ACC112 (cell line): Measurements from ENCODE around the gene ACY1.

Experiments
- H2AFZ ChIP-seq: fragments of 200-600 bp; sonication (generic); one replicate; pipeline ENCODE4 v1.6.0; 2017; ENCODE audit warnings: antibody characterized with exemption, low read length; ENCODE audit not compliant: unreplicated experiment
- H3K27ac ChIP-seq: fragments of 200-600 bp; sonication (generic); 2 replicates; pipeline ENCODE4 v1.5.1; 2014; ENCODE audit warnings: low read depth, mild to moderate bottlenecking, antibody characterized with exemption, low read length, moderate library complexity
- H3K27me3 ChIP-seq: fragments of 200-600 bp; sonication (generic); 2 replicates; pipeline ENCODE4 v1.6.1; 2014; ENCODE audit warnings: mild to moderate bottlenecking, antibody characterized with exemption, low read length, moderate library complexity, mixed read lengths; ENCODE audit not compliant: insufficient read depth
- H3K36me3 ChIP-seq: fragments of 200-600 bp; sonication (generic); 2 replicates; pipeline ENCODE4 v1.6.1; 2016; ENCODE audit warnings: mild to moderate bottlenecking, antibody characterized with exemption, low read length, moderate library complexity, mixed read lengths; ENCODE audit not compliant: insufficient read depth
- H3K4me1 ChIP-seq: fragments of 200-600 bp; sonication (generic); one replicate; pipeline ENCODE4 v1.6.1; 2016; ENCODE audit warnings: low read length, mixed read lengths; ENCODE audit not compliant: insufficient read depth, unreplicated experiment, control insufficient read depth
- H3K4me3 ChIP-seq: fragments of 200-600 bp; sonication (generic); 2 replicates; pipeline ENCODE4 v1.5.1; 2014; ENCODE audit warnings: mild to moderate bottlenecking, low read depth, low read length
- H3K79me2 ChIP-seq: fragments of 200-600 bp; sonication (generic); one replicate; pipeline ENCODE4 v1.6.0; 2016; ENCODE audit warnings: low read length; ENCODE audit not compliant: control insufficient read depth, unreplicated experiment, insufficient read depth

Gene ACY1

DNA sequence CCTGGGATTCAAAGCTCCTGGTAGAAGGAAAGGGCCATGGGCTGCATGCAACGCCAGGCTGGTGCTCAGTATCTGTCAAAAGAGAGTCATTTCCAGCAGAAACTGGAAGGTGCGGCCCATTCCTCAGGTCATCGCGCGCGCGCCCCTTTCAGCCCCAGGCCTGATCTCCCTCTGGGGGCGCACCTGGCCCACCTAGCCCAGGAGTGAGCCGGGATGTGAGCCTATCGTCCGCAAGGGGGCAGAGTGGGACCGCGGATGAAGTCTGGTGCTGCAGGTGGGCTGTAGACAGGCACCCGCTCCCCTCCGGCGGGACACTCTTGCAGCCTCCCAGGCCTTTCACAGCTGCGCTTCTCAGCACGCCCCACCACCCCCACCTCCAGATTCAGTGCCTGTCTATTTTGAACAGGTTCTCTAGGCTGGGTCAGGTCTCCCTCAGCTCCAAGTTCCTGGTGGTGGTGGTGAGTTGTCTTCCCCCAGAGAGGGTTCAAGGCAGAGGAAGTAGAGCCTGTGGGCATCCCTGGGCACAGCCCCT, 18.2 kb downstream of the ACY1 start:
- Histone ChIP-seq H3K36me3 (no peaks in the 10 kb centered on the region), H3K4me1 (peaks cover 14% of the 10 kb centered on the region), H3K79me2 (no peaks in the 10 kb centered on the region), H2AFZ (no peak overlapping the region), H3K27ac (no peak overlapping the region), H3K4me3 (no peak overlapping the region), H3K27me3 (no peaks in the 10 kb centered on the region)

DNA sequence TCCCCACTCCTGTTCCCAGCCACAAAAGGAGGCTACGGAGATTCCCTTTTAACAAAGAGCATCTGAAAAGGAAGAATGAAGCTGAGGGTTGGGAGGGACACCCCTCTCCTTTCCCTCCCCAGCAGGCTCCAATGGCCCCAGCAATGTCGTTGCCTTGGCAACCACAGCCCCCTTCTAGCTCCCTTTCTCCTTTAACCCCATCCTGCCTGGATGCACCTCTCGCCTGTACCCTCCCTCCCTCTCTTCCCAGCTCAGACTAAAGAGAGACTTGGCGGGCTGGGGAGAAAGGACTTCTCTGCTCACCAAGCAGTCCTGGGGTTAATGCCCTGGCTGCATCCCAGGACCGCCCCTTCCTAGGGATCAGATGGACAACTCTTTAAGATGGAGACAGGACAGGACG, 19.4 kb downstream of the ACY1 start:
- H3K4me1 ChIP-seq = peaks cover 14% of the 10 kb centered on the region
- no peaks in the 10 kb centered on the region for H3K79me2 ChIP-seq
- no peaks in the 10 kb centered on the region for H3K36me3 ChIP-seq
- no peaks in the 10 kb centered on the region for H3K27me3 ChIP-seq
- H3K4me3 ChIP-seq = no peak overlapping the region
- H2AFZ ChIP-seq = no peak overlapping the region
- no peak overlapping the region for H3K27ac ChIP-seq

DNA sequence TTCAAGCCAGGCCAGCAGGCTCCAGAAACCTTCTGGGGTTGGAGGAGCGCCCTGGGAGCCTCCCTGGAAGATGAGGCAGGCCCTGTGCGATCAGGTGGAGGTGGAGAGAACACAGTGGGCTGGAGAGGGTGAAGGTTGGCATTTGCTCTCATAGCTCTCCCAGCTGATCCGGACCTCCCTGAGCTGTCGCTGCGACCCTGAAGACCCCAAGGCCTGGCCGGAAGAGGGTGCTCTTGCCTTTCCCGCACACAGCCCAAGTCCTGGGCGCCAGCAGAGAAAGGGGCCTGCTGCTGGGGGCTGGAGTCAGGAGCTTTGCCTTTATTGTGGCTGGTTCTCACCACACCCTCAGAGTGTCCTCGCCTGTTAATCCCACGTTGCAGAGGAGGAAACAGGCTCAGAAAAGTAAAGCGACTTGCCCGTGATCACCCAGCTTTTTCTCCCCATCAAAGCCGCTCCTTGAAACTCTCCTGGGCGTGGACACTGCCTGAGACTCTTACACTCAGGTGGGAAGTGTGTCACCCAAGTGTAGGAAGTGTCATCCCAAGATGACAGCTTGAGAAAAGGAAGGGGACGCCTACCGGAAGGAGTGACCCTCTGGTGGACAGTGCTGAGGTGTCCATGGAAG, 20.9 kb downstream of the ACY1 start:
- Histone ChIP-seq H3K27me3 (no peaks in the 10 kb centered on the region), H3K4me3 (no peak overlapping the region), H3K27ac (no peak overlapping the region), H3K36me3 (no peaks in the 10 kb centered on the region), H3K4me1 (peaks cover 14% of the 10 kb centered on the region), H3K79me2 (no peaks in the 10 kb centered on the region), H2AFZ (no peak overlapping the region)

- no peak overlapping the region for H3K27ac ChIP-seq
- H3K27me3 ChIP-seq = no peaks in the 10 kb centered on the region
- H3K4me3 ChIP-seq = no peak overlapping the region
- no peaks in the 10 kb centered on the region for H3K36me3 ChIP-seq
- no peaks in the 10 kb centered on the region for H3K79me2 ChIP-seq
- H3K4me1 ChIP-seq = peaks cover 14% of the 10 kb centered on the region
- no peak overlapping the region for H2AFZ ChIP-seq
These were observed 21.6 kb downstream of the ACY1 start for GRCh38 chr3:52004906-52005395.

DNA sequence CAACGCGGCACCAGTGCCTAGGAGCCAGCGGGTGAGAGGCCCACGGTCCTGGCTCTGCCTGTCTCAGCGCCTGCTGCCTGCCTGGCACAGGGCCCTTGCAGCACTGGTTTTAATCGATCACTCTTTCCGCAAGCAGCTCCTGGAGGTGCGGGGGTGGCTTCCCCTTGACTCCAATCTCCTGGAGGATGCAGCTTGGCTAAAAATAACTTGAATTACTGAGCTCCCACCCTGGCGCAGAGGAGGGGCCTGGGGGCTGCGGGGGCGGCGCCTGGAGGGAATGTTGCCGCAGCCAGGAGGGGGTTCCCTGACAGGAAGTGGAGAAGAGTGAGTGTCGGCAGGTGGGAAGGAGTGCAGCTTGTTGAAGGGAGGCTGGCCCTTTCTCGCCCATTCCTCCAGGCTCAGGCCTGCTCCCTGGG, 22.2 kb downstream of the ACY1 start:
- Histone ChIP-seq H3K27ac (no peak overlapping the region), H3K79me2 (no peaks in the 10 kb centered on the region), H3K4me3 (no peak overlapping the region), H3K4me1 (peaks cover 14% of the 10 kb centered on the region), H3K36me3 (no peaks in the 10 kb centered on the region), H2AFZ (peak overlapping the region; percentile 39), H3K27me3 (no peaks in the 10 kb centered on the region)

DNA sequence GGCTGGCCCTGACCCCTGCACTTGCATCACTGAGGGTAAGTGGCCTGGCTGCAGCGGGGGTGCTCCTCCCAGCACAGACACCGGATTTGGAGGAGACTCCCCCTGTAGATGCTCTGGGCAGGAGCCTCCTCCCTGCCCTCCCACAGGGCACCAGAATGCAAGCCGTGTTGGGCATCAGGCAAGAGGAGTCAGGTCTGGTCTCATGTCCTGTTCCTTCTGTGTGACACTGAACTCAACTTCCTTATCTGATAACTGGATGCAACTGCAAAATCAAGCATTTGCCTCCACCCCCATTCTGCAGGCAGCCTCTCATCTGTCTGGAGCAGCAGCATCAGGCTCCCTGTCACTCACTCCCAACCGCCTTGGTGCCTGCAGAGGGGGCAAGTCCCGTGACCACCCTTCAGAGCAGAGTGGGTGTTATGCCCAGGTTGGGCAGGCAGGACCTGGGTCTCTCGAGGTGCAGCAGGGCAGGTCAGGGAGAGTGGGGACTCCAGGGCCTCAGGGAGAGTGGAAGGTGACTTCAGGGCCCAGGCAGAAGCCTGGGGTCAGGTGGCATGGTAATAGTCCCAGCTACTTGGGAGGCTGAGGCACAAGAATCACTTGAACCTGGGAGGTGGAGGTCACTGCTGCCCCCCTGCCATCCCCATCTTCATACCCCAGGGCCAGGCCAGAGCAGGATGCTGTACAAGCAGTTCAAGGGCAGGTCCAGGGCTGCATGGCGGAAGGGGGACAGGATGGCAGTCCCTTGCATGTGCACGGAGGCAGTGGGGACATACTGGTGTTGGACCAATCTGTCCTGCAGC, 22.9 kb downstream of the ACY1 start:
- Histone ChIP-seq H3K4me3 (no peak overlapping the region), H3K4me1 (peaks cover 14% of the 10 kb centered on the region), H3K79me2 (no peaks in the 10 kb centered on the region), H3K36me3 (no peaks in the 10 kb centered on the region), H3K27ac (no peak overlapping the region), H2AFZ (peak overlapping the region; percentile 39), H3K27me3 (no peaks in the 10 kb centered on the region)

DNA sequence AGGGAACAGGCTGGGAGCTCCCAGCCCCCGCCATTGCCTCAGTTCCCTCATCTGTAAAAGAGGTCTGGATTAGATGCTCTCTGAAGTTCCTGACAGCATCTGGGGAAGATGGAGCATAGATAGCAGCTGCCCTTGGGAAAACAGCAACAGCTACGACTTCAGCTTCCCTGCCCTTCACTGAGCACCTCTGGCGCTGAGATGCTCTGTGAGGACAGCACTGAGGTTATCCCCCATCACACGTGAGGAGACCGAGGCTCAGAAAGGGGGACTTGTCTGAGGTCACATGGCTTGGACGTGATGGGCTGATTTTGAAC, 23.4 kb downstream of the ACY1 start:
- no peak overlapping the region for H3K4me3 ChIP-seq
- H3K4me1 ChIP-seq = peaks cover 14% of the 10 kb centered on the region
- no peak overlapping the region for H2AFZ ChIP-seq
- H3K36me3 ChIP-seq = no peaks in the 10 kb centered on the region
- no peaks in the 10 kb centered on the region for H3K79me2 ChIP-seq
- H3K27me3 ChIP-seq = no peaks in the 10 kb centered on the region
- no peak overlapping the region for H3K27ac ChIP-seq

- Histone ChIP-seq H2AFZ (no peak overlapping the region), H3K27me3 (no peaks in the 10 kb centered on the region), H3K4me1 (peaks cover 14% of the 10 kb centered on the region), H3K79me2 (no peaks in the 10 kb centered on the region), H3K36me3 (no peaks in the 10 kb centered on the region), H3K4me3 (no peak overlapping the region), H3K27ac (no peak overlapping the region)
These were observed 24.0 kb downstream of the ACY1 start for GRCh38 chr3:52007291-52007690.

- Histone ChIP-seq H3K27me3 (no peaks in the 10 kb centered on the region), H3K36me3 (no peaks in the 10 kb centered on the region)
These were observed 27.1 kb downstream of the ACY1 start for GRCh38 chr3:52010431-52010830.

DNA sequence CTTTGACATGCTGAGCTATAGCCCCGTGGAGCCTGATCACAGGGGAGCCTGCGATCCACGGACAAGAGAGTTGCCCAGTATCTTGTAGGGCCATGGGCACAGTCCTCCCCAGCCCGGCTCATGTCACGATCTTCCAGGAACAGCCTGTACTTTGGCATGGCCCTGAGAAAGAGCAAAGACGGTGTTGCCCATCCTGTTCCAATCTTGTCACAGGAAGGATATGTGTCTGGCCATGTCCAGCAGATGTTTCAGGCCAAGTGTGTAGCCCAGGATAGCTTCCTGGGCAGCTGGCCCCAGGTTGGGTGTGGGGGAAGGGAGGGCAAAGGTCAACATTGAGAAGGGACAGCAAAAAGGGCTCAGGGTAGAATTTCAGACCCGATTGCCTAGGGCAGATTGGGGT, 29.4 kb downstream of the ACY1 start:
- Histone ChIP-seq H3K4me3 (no peak overlapping the region), H2AFZ (no peak overlapping the region), H3K27me3 (no peaks in the 10 kb centered on the region), H3K36me3 (no peaks in the 10 kb centered on the region), H3K27ac (no peak overlapping the region), H3K4me1 (no peaks in the 10 kb centered on the region), H3K79me2 (no peaks in the 10 kb centered on the region)

More at GRCh38 chr3:52010431-52010830, 27.1 kb downstream of the ACY1 start:
- Histone ChIP-seq H2AFZ (no peak overlapping the region), H3K27ac (no peak overlapping the region), H3K4me1 (peaks cover 9% of the 10 kb centered on the region), H3K4me3 (no peak overlapping the region), H3K79me2 (no peaks in the 10 kb centered on the region)
